ENCODE measurements around the gene STARD8. TPM values are rescaled to one million over a fixed set of nuclear protein-coding genes. Genes with fewer than 3 reads are reported as not detected.

Gene STARD8
- total RNA-seq, 1 experiment from 2014 or later, result 0.45 TPM

DNA sequence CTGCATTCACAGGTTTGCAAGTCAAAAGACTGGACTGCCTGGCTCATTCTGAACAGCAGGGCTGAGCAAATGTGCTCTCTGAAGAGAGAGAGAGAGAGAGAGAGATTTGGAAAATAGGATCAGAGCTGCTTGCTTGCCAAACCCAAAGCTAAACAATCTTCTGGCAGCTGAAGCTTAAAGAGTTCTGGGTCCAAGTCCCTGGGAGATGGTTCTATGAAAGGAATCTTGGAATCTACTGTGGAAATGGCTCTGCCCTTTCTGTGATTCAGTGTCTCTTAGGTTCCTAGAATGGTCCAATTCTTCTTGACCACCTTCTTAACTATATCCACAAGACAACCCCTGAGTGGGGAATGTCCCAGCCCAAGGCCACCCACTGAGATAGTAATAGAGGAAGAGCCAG lies 115.3 kb downstream of the STARD8 start:
- BruUV-seq (replicated peaks), result no TSS peak
- CTCF ChIA-PET, result no interaction called here
- TF ChIP-seq, protein P1, sequence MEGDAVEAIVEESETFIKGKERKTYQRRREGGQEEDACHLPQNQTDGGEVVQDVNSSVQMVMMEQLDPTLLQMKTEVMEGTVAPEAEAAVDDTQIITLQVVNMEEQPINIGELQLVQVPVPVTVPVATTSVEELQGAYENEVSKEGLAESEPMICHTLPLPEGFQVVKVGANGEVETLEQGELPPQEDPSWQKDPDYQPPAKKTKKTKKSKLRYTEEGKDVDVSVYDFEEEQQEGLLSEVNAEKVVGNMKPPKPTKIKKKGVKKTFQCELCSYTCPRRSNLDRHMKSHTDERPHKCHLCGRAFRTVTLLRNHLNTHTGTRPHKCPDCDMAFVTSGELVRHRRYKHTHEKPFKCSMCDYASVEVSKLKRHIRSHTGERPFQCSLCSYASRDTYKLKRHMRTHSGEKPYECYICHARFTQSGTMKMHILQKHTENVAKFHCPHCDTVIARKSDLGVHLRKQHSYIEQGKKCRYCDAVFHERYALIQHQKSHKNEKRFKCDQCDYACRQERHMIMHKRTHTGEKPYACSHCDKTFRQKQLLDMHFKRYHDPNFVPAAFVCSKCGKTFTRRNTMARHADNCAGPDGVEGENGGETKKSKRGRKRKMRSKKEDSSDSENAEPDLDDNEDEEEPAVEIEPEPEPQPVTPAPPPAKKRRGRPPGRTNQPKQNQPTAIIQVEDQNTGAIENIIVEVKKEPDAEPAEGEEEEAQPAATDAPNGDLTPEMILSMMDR (IDR thresholded peaks at IDR 0.05; ENCODE audit: unreplicated experiment), result no peak
- intact Hi-C loops (cut with micrococcal nuclease; ENCODE audit: unreplicated experiment), result no loop called here
- no peak for DNase-seq
- H3K4me3 Mint-ChIP-seq (ENCODE audit: low read depth, unreplicated experiment), result no peak overlapping the region
- no peaks in the 10 kb centered on the region for H3K9me3 Mint-ChIP-seq (ENCODE audit: low read depth, unreplicated experiment)
- no peaks in the 10 kb centered on the region for H3K4me1 Mint-ChIP-seq (ENCODE audit: low read depth, unreplicated experiment)
- peaks cover 66% of the 10 kb centered on the region for H3K27me3 Mint-ChIP-seq (ENCODE audit: unreplicated experiment)
- no peak overlapping the region for H3K27ac Mint-ChIP-seq (ENCODE audit: unreplicated experiment)
- no peaks in the 10 kb centered on the region for H3K36me3 Mint-ChIP-seq (ENCODE audit: insufficient read depth, unreplicated experiment)

DNA sequence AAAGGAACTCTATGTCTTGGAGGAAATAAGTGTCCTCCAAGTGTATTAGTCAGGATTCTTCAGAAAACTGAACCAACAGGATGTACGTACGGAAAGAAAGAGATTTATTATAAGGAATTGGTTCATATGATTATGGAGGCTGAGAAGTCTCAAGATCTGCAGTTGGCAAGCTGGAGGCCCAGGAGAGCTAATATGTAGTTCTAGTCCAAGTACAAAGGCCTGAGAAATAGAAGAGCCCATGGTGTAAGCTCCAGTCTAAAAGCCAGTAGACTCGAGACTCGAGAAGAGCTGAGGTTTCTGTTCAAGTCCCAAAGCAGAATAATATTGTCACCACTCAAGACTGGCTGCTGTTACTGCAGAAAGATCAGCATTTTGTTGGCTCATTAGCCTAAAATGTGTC lies 116.0 kb downstream of the STARD8 start:
- intact Hi-C loops (cut with micrococcal nuclease; ENCODE audit: unreplicated experiment), result no loop called here
- CTCF ChIA-PET, result no interaction called here
- Mint-ChIP-seq H3K9me3 (ENCODE audit: low read depth, unreplicated experiment) (no peaks in the 10 kb centered on the region), H3K27me3 (ENCODE audit: unreplicated experiment) (peaks cover 73% of the 10 kb centered on the region), H3K4me1 (ENCODE audit: low read depth, unreplicated experiment) (no peaks in the 10 kb centered on the region), H3K4me3 (ENCODE audit: low read depth, unreplicated experiment) (no peak overlapping the region), H3K36me3 (ENCODE audit: insufficient read depth, unreplicated experiment) (no peaks in the 10 kb centered on the region), H3K27ac (ENCODE audit: unreplicated experiment) (no peak overlapping the region)
- TF ChIP-seq, protein P1 (IDR thresholded peaks at IDR 0.05; ENCODE audit: unreplicated experiment), result no peak
- DNase-seq, result no peak
- no TSS peak for BruUV-seq (replicated peaks)

Other genes with a start within 250 kb of the STARD8 start
- gene OPHN1, start 214.2 kb upstream of the STARD8 start, total RNA-seq (2022), result 10.8 and 13.1 TPM in 2 replicates
- 68.6 and 74.3 TPM in 2 replicates for gene YIPF6, start 148.6 kb upstream of the STARD8 start, total RNA-seq (2022)
- 12.6 and 20.7 TPM in 2 replicates for gene EFNB1, start 181.4 kb downstream of the STARD8 start, total RNA-seq (2022)